Loucy (cell line): ENCODE results near the gene ZNF468.

Experiments used
- H2AFZ ChIP-seq: fragments of 200-600 bp; sonication (generic); 2 replicates; pipeline ENCODE4 v1.6.0; 2016; ENCODE audit warnings: antibody characterized with exemption, mild to moderate bottlenecking, low read length, moderate library complexity
- H3F3A ChIP-seq: fragments of 200-600 bp; 2 replicates; pipeline ENCODE4 v1.6.0; 2016; ENCODE audit warnings: antibody characterized with exemption, low read depth, mild to moderate bottlenecking
- H3K27me3 ChIP-seq: fragments of 200-600 bp; sonication (generic); 2 replicates; pipeline ENCODE4 v1.6.1; 2014; ENCODE audit warnings: low read length, mild to moderate bottlenecking; ENCODE audit not compliant: insufficient read depth, poor library complexity, severe bottlenecking
- H3K36me3 ChIP-seq: fragments of 200-600 bp; sonication (generic); 2 replicates; pipeline ENCODE4 v1.6.1; 2016; ENCODE audit warnings: low read length; ENCODE audit not compliant: insufficient read depth
- H3K4me1 ChIP-seq: fragments of 200-600 bp; sonication (generic); 2 replicates; pipeline ENCODE4 v1.5.1; 2014; ENCODE audit warnings: low read length, mild to moderate bottlenecking; ENCODE audit not compliant: insufficient read depth, poor library complexity, severe bottlenecking
- H3K4me2 ChIP-seq: fragments of 200-600 bp; sonication (generic); 2 replicates; pipeline ENCODE4 v1.6.0; 2014; ENCODE audit warnings: antibody characterized with exemption, low read length, low read depth, mild to moderate bottlenecking; ENCODE audit not compliant: poor library complexity, severe bottlenecking
- H3K4me3 ChIP-seq: fragments of 200-600 bp; sonication (generic); 2 replicates; pipeline ENCODE4 v1.5.1; 2014; ENCODE audit warnings: low read length, mild to moderate bottlenecking, mixed read lengths; ENCODE audit not compliant: poor library complexity, severe bottlenecking
- H3K79me2 ChIP-seq: fragments of 200-600 bp; sonication (generic); 2 replicates; pipeline ENCODE4 v1.6.1; 2014; ENCODE audit warnings: low read length; ENCODE audit not compliant: insufficient read depth
- H3K9ac ChIP-seq: fragments of 200-600 bp; sonication (generic); 2 replicates; pipeline ENCODE4 v1.6.0; 2014; ENCODE audit warnings: mild to moderate bottlenecking, low read depth, low read length, moderate library complexity; ENCODE audit not compliant: poor library complexity, severe bottlenecking
- H3K9me2 ChIP-seq: fragments of 200-600 bp; sonication (generic); replicated peaks from 2 replicates; pipeline ENCODE4 v1.6.1; 2016; ENCODE audit warnings: low read depth, low read length, mixed read lengths
- H3K9me3 ChIP-seq: fragments of 200-600 bp; sonication (generic); 2 replicates; pipeline ENCODE4 v1.6.1; 2014; ENCODE audit warnings: mild to moderate bottlenecking, antibody characterized with exemption, low read length, low read depth; ENCODE audit not compliant: insufficient read depth
- H4K20me1 ChIP-seq: fragments of 200-600 bp; sonication (generic); 2 replicates; pipeline ENCODE4 v1.6.0; 2014; ENCODE audit warnings: antibody characterized with exemption, low read length, mild to moderate bottlenecking; ENCODE audit not compliant: insufficient read depth, poor library complexity, severe bottlenecking
- EZH2phosphoT487 ChIP-seq: fragments of 200-600 bp; IDR thresholded peaks from 2 replicates; pipeline ENCODE4 v1.6.1; 2018; ENCODE audit warnings: antibody characterized with exemption, mild to moderate bottlenecking, moderate library complexity, borderline replicate concordance
- TF ChIP-seq, protein P1 (sequence below): fragments of 200-600 bp; sonication (generic); conservative IDR thresholded peaks from 2 replicates; pipeline ENCODE4 v1.5.1; 2014; ENCODE audit warnings: mild to moderate bottlenecking, antibody characterized with exemption, low read length

The ZNF468 gene

DNA sequence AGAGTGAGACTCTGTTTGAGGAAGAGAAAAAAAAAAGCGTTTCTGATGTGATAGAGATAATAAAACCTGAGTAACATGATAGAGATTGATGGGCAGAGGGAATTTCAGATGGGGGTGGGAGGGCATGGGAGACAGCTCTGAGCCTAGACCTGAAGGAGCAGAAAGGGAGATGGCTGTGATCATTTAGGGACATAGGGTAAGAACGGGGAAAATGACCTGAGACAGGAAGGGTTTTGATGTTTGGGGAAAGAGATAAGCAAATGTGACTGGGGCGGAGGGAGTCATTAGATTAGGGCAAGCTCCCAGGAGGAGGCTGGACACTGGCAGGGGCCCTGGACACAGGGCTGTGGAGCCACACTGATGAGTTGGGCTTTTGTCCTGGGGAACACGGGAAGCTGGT, 33.9 kb upstream of the ZNF468 start:
- Histone ChIP-seq H2AFZ (no peak overlapping the region), H3K9me2 (no peaks in the 10 kb centered on the region), H3K9me3 (no peaks in the 10 kb centered on the region), H3K36me3 (peaks cover 6% of the 10 kb centered on the region; the same call in 1 of the 2 replicates), H3F3A (no peaks in the 10 kb centered on the region), H3K27me3 (no peaks in the 10 kb centered on the region), H3K4me1 (peaks cover 6% of the 10 kb centered on the region), H3K9ac (no peak overlapping the region), H3K4me3 (no peak overlapping the region), H4K20me1 (peaks cover under 1% of the 10 kb centered on the region), H3K79me2 (peaks cover 26% of the 10 kb centered on the region), H3K4me2 (no peak overlapping the region)
- TF ChIP-seq, protein P1, sequence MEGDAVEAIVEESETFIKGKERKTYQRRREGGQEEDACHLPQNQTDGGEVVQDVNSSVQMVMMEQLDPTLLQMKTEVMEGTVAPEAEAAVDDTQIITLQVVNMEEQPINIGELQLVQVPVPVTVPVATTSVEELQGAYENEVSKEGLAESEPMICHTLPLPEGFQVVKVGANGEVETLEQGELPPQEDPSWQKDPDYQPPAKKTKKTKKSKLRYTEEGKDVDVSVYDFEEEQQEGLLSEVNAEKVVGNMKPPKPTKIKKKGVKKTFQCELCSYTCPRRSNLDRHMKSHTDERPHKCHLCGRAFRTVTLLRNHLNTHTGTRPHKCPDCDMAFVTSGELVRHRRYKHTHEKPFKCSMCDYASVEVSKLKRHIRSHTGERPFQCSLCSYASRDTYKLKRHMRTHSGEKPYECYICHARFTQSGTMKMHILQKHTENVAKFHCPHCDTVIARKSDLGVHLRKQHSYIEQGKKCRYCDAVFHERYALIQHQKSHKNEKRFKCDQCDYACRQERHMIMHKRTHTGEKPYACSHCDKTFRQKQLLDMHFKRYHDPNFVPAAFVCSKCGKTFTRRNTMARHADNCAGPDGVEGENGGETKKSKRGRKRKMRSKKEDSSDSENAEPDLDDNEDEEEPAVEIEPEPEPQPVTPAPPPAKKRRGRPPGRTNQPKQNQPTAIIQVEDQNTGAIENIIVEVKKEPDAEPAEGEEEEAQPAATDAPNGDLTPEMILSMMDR: no peak
- TF ChIP-seq EZH2phosphoT487: no peak

DNA sequence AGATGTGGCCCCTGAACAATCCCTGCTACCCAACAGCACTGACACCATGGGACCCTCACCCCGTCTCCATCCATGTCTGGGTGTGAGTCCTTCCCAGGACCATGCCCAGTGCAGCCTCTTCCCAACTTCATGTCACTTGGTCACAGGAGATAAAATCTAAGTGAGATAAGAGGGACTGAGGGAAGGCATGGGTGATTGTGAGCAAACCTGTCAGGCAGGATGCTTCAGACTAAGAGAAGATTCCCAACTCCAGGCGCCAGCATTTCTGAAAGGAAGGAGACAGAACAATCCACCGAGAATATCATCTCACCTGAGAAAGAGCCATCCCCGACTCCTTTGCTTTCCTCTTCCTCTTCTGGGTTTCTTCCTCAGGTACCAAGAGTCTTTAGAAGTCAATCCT, 32.5 kb upstream of the ZNF468 start:
- Histone ChIP-seq H3K36me3 (peaks cover 11% of the 10 kb centered on the region), H3K9me2 (no peaks in the 10 kb centered on the region), H2AFZ (no peak overlapping the region), H3K4me1 (peaks cover 2% of the 10 kb centered on the region), H3K27me3 (no peaks in the 10 kb centered on the region), H3K4me3 (no peak overlapping the region), H3F3A (no peaks in the 10 kb centered on the region), H3K4me2 (no peak overlapping the region), H3K9me3 (no peaks in the 10 kb centered on the region), H3K79me2 (peaks cover 12% of the 10 kb centered on the region), H4K20me1 (no peaks in the 10 kb centered on the region), H3K9ac (no peak overlapping the region)
- no peak for TF ChIP-seq EZH2phosphoT487
- TF ChIP-seq, protein P1: no peak

DNA sequence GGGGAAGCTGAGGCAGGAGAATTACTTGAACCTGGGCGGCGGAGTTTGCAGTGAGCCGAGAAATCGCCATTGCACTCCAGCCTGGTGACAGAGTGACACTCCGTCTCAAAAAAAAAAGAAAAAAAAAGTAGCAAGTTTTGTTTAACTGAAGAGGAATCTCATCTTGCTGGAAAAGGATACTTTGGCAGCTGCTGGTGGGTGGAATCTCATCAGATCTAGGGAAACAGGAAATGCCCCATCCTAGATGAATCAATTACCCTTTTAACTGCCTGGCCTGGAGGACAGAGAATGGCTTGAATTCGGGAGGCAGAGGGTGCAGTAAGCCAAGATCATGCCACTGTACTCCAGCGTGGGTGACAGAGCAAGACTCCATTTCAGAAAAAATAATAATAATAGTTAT, 31.7 kb upstream of the ZNF468 start:
- no peaks in the 10 kb centered on the region for H4K20me1 ChIP-seq
- no peak overlapping the region for H3K4me2 ChIP-seq
- no peaks in the 10 kb centered on the region for H3K4me1 ChIP-seq
- H3K27me3 ChIP-seq: no peaks in the 10 kb centered on the region
- H3K9me2 ChIP-seq: no peaks in the 10 kb centered on the region
- H3K9me3 ChIP-seq: no peaks in the 10 kb centered on the region
- H3F3A ChIP-seq: no peaks in the 10 kb centered on the region
- H3K9ac ChIP-seq: no peak overlapping the region
- H3K36me3 ChIP-seq: peaks cover 19% of the 10 kb centered on the region
- TF ChIP-seq EZH2phosphoT487: no peak
- TF ChIP-seq, protein P1: no peak
- H2AFZ ChIP-seq: no peak overlapping the region
- H3K79me2 ChIP-seq: peaks cover 3% of the 10 kb centered on the region; the same call in 1 of the 2 replicates
- no peak overlapping the region for H3K4me3 ChIP-seq
